Measurements from ENCODE around the gene MDK.

DNA sequence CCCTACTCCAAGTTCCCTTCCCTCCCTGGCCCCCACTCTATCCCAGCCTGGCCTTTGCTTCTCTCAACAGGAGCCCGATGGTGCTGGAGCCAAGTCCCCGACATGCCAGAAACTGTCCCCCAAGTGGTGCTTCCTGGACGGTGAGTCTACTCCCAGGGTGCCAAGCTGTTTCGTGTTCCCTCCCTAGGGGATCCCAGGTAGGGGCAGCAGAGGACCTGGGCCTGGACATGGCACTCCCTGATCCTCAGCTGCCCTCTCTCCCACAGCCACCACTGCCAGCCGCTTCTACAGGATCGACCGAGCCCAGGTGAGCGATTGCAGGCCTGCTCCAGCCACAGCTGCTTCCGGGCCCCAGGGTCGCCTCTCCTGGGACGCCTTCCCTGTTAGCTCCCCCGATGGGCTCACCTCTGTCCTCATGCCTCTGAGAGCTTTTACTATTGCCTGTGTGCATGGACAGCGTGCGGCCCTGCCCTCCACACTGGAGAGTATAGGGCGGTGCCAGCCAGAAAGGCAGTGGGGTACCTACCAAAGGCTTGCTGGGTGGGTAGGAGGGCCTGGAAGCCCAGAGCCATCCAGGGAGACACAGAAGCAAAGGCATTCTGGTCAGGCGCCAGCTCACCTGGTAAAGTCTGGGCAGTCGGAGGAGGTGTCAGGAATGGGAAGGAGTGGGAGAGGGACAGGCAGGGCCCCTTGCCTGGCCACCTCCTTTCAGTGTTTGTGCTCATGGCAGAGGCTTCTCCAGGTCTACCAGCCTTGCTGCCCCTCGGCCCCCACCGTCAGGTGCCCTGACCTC is 5.0 kb upstream of the MDK start:
- TF ChIP-seq, protein P1, sequence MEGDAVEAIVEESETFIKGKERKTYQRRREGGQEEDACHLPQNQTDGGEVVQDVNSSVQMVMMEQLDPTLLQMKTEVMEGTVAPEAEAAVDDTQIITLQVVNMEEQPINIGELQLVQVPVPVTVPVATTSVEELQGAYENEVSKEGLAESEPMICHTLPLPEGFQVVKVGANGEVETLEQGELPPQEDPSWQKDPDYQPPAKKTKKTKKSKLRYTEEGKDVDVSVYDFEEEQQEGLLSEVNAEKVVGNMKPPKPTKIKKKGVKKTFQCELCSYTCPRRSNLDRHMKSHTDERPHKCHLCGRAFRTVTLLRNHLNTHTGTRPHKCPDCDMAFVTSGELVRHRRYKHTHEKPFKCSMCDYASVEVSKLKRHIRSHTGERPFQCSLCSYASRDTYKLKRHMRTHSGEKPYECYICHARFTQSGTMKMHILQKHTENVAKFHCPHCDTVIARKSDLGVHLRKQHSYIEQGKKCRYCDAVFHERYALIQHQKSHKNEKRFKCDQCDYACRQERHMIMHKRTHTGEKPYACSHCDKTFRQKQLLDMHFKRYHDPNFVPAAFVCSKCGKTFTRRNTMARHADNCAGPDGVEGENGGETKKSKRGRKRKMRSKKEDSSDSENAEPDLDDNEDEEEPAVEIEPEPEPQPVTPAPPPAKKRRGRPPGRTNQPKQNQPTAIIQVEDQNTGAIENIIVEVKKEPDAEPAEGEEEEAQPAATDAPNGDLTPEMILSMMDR (conservative IDR thresholded peaks at IDR 0.05) = no peak
- TF ChIP-seq EZH2 (IDR thresholded peaks at IDR 0.05; ENCODE audit: low read depth) = no peak
